ENCODE data around the gene OR4D10. TPM values are rescaled to one million over a fixed set of nuclear protein-coding genes. Genes with fewer than 3 reads are reported as not detected.

Gene OR4D10
- total RNA-seq, 4 donors from 2014 or later, result not detected

GRCh38 chr11:59459916-59460315 is 13.2 kb upstream of the OR4D10 start:
- TF ChIP-seq CTCF (IDR thresholded peaks at IDR 0.05), result no peak
- TF ChIP-seq POLR2A (IDR thresholded peaks at IDR 0.05), result no peak
- Histone ChIP-seq H3K27me3 (no peaks in the 10 kb centered on the region), H3K9me3 (no peaks in the 10 kb centered on the region), H3K4me3 (no peak overlapping the region), H3K27ac (no peak overlapping the region), H3K36me3 (no peaks in the 10 kb centered on the region), H3K4me1 (no peaks in the 10 kb centered on the region)
- DNase-seq, result no peak
- intact Hi-C loops (cut with DNase I; ENCODE audit: low total_unique reads), result no loop called here

DNA sequence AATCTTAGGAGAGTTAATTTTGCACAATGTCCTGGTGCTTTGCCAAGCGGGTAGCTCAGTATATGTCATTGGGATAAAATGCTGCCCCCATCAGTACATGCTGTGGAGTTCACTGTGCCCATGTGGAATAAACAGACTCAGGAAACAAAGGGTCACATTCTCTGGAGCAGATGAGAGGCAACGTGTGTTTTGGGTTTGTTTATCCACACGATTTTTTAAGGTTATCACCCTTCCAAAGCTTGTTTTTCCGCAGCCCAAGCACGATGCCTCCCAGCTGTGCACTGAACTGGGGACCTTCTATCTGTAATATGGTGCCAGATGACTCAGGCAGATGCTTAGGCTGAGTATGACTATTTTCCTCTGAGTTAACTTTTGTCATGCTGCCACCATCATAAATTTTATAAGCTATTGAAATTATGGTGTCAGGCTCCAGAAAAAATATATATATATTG is 9.9 kb upstream of the OR4D10 start:
- Histone ChIP-seq H3K27me3 (no peaks in the 10 kb centered on the region), H3K4me1 (no peaks in the 10 kb centered on the region), H3K27ac (no peak overlapping the region), H3K36me3 (no peaks in the 10 kb centered on the region), H3K9me3 (no peaks in the 10 kb centered on the region), H3K4me3 (no peak overlapping the region)
- intact Hi-C loops (cut with DNase I; ENCODE audit: low total_unique reads), result no loop called here
- TF ChIP-seq POLR2A (IDR thresholded peaks at IDR 0.05) (no peak), CTCF (IDR thresholded peaks at IDR 0.05) (no peak)
- peak; percentile 20 to 42 for DNase-seq

DNA sequence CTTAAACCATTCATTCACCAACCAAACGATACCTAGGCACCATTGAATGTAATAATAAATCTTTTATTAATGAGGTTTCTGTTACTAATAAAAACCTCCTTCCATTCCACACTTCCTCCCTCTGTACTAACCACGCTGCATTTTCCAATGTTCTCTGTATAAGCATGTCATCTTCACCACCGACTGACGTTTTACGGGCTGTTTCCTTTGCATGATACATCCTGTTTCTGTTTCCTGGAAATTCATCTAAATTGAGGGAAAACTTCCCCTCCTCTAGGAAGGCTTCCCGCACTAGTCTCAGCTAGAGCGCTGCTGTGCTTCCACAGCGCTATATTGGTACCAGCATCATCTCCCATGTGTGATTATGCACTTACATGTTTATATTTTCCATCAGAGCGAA is 2.1 kb downstream of the OR4D10 start:
- Histone ChIP-seq H3K36me3 (no peaks in the 10 kb centered on the region), H3K9me3 (no peaks in the 10 kb centered on the region), H3K4me1 (no peaks in the 10 kb centered on the region), H3K4me3 (no peak overlapping the region), H3K27ac (no peak overlapping the region), H3K27me3 (no peaks in the 10 kb centered on the region)
- DNase-seq, result no peak
- intact Hi-C loops (cut with DNase I; ENCODE audit: low total_unique reads), result no loop called here
- no peak for TF ChIP-seq POLR2A (IDR thresholded peaks at IDR 0.05)
- TF ChIP-seq CTCF (IDR thresholded peaks at IDR 0.05), result no peak

DNA sequence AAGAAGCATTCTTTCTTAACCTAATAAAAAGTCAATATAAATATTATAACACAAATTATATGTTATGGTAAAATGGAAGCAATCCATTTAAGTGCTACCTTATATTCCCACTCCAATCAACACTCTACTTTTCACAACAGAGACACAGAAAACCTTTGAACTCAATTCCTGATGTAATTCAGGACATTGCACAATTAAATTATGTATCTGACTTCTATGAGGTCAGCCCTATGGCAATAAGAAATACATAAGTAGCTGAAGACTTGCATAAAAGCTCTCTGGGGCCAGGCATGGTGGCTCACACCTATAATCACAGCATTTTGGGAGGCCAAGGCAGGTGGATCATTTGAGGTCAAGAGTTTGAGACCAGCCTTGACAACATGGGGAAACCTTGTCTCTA is 6.8 kb downstream of the OR4D10 start:
- Histone ChIP-seq H3K27ac (no peak overlapping the region), H3K4me1 (no peaks in the 10 kb centered on the region), H3K36me3 (no peaks in the 10 kb centered on the region), H3K27me3 (no peaks in the 10 kb centered on the region), H3K9me3 (no peaks in the 10 kb centered on the region), H3K4me3 (no peak overlapping the region)
- no peak for TF ChIP-seq CTCF (IDR thresholded peaks at IDR 0.05)
- DNase-seq, result no peak
- intact Hi-C loops (cut with DNase I; ENCODE audit: low total_unique reads), result no loop called here

DNA sequence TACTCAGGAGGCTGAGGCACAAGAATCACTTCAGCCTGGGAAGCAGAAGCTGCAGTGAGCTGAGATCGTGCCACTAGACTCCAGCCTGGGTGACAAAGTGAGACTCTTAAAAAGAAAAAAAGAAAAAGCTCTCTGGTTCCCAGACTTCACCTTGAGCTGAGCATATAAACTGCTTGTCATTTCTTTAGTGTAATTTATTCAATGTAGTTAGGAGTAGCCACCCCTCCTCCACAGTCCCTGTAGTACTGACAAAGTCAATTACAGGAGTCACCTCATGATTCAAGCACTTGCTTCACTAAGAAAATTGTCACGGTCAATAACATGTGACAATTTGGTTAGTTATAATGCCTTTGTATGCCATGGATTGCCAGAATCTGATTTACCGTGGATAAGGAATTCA is 7.2 kb downstream of the OR4D10 start:
- Histone ChIP-seq H3K4me3 (no peak overlapping the region), H3K9me3 (no peaks in the 10 kb centered on the region), H3K4me1 (no peaks in the 10 kb centered on the region), H3K36me3 (no peaks in the 10 kb centered on the region), H3K27ac (no peak overlapping the region), H3K27me3 (no peaks in the 10 kb centered on the region)
- DNase-seq, result no peak
- no peak for TF ChIP-seq POLR2A (IDR thresholded peaks at IDR 0.05)
- no peak for TF ChIP-seq CTCF (IDR thresholded peaks at IDR 0.05)
- intact Hi-C loops (cut with DNase I; ENCODE audit: low total_unique reads), result no loop called here
